Frontal cortex (tissue), 4 donors: Measurements from ENCODE around the gene TTC13. TPM values are rescaled to one million over a fixed set of nuclear protein-coding genes. Genes with fewer than 3 reads are reported as not detected.
A peak's percentile ranks its signal among the peaks of the same experiment; 100 is the strongest.

ENCODE experiments used
- DNase-seq, 2 donors: peaks; one replicate each; pipeline ENCODE4 v3.0.0; 2012; ENCODE audit warnings: low spot score in 2 of 2
- FAIRE-seq: peaks from 2 replicates; lab custom pipeline; 2012; peaks lifted over from hg19 to GRCh38; lab: Jason Lieb, UNC
- small RNA-seq: library from RNA; depleted of rRNA; stranded (forward); fragments of <200 nt; gene quantifications from one replicate; pipeline ENCODE3, GENCODE V24; 2014
- total RNA-seq: library from RNA; depleted of rRNA; stranded (reverse); fragments of >200 nt; gene quantifications from one replicate; pipeline ENCODE4 v1.2.3, GENCODE V29; 2014
- donor health status: control.
- donor health status: control.
- donor health status: control.

Gene TTC13
- total RNA-seq, 1 donor from 2014 or later: 64.8 TPM

- DNase-seq (no peak), FAIRE-seq (no peak)
These were observed 117.9 kb downstream of the TTC13 start for GRCh38 chr1:230860617-230861384.

DNA sequence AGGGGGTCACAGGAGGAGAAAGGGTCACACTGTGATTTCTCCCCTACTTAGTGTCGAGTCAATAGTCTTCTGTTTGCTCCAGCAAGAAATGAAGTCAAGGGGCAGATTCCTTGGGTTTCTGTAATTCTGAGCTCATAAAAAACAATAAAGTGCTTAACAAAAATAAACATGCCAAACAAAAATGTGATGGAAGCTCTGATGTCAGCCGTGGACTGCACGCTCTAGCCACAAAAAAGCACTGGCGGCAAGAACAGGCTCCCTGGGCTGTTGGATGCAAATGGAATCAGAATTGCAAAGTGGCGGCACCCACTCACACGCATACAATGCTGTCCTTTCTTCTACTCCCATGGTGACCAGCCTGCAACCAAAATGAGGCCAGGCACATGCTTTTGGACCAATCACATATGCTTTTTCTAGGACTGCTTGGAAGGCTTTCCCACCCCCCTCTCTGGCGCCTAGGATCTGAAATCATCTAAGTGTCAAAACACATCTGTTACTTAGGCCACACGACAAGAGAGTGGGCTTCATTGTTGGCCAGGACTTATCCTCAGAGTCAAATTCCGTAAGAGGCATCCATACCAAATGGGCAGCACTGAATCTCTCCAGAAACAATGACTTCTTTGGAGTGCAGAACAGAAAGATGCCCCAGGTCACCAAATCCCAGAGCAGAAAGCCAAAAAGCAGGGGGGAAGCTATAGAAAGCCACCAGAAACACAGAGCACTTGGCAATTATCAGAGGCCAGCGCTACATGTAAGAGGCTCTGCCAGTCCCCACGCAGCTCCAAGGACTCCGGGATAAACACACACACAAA, 119.5 kb downstream of the TTC13 start:
- FAIRE-seq: no peak
- DNase-seq: peak in 1 of 2 donors; percentile 50

DNA sequence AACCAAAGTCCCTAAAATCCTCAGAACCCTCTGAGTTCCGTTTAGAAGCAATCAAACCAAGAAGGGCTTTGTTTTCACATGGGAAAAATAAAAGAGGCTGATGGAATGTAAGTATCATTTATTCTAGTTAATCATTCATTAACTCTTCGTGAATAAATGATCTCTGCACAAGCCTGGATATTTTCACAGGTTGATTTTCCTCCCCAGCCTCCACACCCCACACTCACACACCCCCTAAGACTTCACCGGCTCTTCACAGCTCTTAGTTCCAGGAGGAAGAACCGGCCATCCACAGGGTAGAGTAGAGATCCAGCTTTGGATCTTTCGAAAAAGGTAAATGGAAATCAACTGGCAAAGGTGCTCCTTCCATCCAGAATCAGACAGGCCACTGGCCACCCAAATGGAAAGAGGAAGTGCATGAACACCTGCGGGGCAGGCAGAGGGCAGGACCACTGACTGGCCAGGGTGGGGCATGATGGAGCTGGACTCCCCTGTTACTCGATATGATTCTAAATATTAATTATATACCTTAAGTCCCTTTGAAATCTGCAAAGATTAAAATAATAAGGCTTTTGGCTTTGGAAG, 120.3 kb downstream of the TTC13 start:
- FAIRE-seq: no peak
- DNase-seq: no peak

DNA sequence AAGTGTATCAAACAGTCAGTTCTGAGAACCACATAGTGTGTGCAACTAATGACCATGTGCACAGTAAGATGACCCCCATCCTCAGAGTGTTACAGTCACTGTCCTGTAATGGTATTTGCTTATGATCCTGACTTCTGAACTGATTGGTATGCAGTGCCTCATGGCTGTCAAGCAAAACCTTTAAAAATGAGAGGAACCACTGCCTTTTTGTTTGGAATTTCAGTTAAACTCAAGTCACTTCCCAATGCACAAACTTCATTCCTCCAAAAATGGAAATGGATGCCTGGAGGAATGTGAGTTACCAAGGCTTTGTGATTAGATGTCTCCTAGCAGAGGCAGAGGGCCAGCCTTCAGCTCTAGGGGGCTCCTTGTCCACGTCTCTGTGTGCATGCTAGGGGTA, 120.8 kb downstream of the TTC13 start:
- FAIRE-seq (no peak), DNase-seq (no peak)

DNA sequence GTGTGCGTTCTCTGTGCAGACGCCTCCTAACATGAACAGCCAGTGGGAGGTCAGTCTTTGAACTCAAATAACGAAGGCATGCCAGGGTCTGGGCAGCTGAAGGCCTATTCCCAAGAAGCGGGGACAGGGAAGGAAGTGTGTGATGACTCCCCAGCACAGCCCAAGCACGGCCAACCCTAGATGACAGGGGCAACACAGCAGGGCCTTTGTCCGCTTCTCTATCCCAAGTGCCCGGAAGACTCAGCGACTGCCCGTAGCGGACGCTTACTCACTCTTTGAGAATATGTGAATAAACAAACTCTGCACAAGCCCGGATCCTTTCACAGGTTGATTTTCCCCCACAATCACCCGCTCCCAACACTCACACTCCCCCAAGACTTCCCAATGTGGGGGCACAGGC, 121.6 kb downstream of the TTC13 start:
- FAIRE-seq: no peak
- DNase-seq: peak in 1 of 2 donors; percentile 32

Small RNA genes lying within 50 kb of the gene (small RNA-seq; reads per million reads assigned to genes)
- not detected for gene RN7SL837P

Other genes with a start within 250 kb of the TTC13 start
- gene CAPN9, start 231.5 kb downstream of the TTC13 start, total RNA-seq: under 0.01 TPM
- 16.3 TPM for gene C1orf198, start 110.3 kb downstream of the TTC13 start, total RNA-seq
- gene ARV1, start 233 bp upstream of the TTC13 start, total RNA-seq: 21.2 TPM
- gene FAM89A, start 61.4 kb upstream of the TTC13 start, total RNA-seq: 2.9 TPM
- gene TRIM67, start 183.2 kb upstream of the TTC13 start, total RNA-seq: 24.1 TPM